HG03571 (cell line): ENCODE measurements around the gene FAR1.
"Not testable (repeated sequence)": the region's sequence is repeated elsewhere in the genome, so short reads cannot be mapped to it uniquely, and the experiment has no call there.

Experiments used
- ATAC-seq: cut with Tn5 transposase; IDR thresholded peaks from one replicate; pipeline ENCODE4 v1.9.1; 2021; ENCODE audit not compliant: unreplicated experiment

FAR1 gene

DNA sequence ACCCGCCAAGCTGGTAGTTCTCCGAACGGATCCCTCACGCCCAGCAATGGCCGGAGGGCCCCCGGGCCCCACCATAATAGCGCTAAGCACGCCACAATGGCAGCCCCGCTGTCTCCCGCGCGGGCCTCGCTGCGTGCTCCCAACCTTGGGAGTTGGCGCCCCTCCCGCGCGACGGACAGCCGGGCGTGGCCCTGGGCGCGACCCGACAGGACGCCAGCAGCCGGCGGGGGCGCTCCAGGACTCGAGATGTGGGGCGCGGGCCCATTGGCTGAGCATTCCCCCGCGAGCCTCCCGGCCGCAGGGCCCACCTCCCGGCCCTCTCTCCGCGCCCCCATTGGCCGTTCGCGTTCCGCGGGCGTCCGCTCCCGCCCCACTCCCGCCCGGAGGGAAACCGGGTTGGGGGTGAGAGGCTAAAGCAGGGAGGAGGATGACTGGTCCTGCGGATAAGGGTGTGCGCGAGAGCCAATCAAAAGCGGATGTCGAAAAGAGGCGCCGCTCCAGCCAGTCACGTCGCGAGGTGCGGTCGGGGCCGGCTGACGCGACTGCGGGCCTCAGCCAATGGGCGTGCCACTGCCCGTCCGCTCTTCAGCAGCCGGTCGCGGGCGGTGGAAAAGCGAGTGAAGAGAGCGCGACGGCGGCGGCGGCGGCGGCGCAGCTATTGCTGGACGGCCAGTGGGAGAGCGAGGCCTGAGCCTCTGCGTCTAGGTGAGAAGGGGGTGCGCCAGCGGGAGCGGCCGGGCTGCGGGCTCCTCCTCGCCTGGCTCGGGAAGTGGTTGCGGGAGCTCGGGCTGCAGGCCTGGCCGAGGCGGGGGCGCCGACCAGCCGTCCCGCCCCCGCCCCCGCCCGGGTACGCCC lies at the start of gene FAR1:
TSS of gene FAR1 (plus strand) at position 567 of the 855 bp plus-strand sequence. CDS start 26,098 bp downstream, outside the sequence.
- ATAC-seq, result peak; percentile 89

GRCh38 chr11:13620063-13620462 lies 48.4 kb upstream of the FAR1 start:
- no peak for ATAC-seq

GRCh38 chr11:13626818-13627217 lies 41.6 kb upstream of the FAR1 start:
- ATAC-seq, result not testable (repeated sequence)

GRCh38 chr11:13628634-13629033 lies 39.8 kb upstream of the FAR1 start:
- ATAC-seq, result not testable (repeated sequence)

DNA sequence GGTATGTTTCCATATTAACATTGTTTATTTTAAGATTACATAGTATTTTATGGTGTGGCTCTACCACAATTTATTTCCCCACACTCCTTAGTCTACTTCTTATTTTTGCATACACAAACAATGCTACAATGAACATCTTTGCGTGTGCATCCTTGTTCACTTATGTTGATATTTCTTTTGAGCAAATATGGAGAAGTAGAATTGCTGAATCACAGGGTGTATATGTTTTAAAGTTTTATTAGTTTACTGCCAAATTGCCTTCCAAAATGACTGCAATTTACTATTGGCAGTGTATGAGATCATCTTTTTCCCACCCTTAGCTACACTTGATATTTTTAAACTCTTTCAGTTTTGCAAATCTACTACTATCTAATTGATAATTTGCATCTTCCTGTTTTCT lies 38.7 kb upstream of the FAR1 start:
- ATAC-seq, result no peak

DNA sequence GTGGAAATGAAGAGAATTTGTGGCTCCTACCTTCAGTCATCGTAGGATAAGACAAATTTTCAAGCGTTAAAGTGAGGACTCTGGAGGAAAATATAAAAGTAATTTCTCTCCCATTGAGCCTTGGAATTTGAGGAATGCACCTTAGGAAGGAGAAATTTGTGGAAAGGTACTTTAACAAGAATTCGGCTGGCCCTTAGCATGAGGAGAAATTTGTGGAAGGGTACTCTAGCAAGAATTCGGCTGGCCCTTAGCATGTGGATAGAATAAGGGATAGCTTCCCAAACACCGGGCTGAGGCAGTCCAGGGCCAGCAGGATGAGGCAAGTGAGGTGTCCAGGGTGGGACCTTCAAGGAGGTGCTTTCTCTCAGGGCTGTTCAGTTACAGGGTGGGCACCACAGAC lies 33.2 kb upstream of the FAR1 start:
- no peak for ATAC-seq

DNA sequence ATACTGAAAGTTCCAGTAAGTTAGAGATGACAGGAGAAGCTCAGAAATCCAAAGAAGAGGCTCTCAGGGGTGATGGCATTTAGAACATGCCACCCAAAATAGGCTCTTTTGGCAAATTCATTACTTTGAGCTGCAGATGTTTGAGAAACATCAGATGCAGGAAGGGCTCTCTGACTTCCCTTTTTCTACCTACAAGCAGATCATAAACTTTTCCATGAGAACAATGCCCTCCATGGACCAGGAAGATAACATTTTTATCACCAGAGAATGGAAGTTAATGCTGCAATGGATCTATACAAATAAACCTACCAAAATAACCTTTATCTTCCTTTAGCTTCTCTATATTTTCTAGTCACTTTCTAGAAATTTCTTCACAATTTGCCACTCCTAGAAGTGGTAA lies 32.7 kb upstream of the FAR1 start:
- no peak for ATAC-seq

DNA sequence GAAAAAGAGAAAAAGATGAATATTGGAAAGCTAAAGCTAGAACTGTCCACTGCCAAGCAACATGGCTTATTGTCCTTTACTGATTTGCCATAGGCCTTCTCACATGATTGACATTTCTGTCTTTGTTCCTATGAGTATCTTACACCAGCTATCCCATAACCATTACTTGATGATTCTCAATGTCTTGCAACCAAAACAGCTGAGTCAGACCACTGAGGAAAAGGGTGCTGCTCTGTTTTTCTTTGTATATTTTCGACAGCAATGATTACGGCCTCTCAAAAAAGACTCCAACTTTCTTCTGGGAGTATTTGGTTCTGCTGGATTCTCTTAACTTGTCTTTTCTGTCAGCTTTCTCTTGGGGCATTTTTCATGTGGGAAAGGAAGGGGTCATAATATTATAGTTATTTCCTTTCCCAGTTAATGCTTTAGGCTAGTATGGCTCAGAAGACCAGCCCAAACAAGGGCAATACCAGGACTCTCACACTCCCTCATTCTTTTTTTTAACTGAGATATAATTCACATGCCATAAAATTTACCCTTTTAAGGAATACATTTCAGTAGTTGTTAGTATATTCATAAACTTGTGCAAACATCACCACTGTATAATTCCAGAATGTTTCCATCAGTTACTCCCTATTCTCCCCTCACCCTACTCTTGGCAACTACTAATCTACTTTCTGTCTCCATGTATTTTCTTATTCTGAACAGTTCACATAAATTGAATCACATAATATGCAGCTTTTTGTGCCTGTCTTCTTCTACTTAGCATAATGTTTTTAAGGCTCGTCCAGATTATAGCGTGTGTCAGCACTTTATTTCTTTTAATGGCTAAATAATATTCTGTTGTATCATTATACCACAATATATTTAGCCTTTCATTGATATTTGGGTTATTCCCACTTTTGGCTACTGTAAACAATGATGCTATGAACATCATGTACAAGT lies 31.1 kb upstream of the FAR1 start:
- no peak for ATAC-seq

- ATAC-seq, result no peak
Measured at GRCh38 chr11:13638422-13638821, 30.0 kb upstream of the FAR1 start.

GRCh38 chr11:13644997-13645687 lies 23.3 kb upstream of the FAR1 start:
- ATAC-seq, result no peak

GRCh38 chr11:13647391-13647790 lies 21.1 kb upstream of the FAR1 start:
- ATAC-seq, result no peak

- no peak for ATAC-seq
Measured at GRCh38 chr11:13649619-13650018, 18.8 kb upstream of the FAR1 start.

DNA sequence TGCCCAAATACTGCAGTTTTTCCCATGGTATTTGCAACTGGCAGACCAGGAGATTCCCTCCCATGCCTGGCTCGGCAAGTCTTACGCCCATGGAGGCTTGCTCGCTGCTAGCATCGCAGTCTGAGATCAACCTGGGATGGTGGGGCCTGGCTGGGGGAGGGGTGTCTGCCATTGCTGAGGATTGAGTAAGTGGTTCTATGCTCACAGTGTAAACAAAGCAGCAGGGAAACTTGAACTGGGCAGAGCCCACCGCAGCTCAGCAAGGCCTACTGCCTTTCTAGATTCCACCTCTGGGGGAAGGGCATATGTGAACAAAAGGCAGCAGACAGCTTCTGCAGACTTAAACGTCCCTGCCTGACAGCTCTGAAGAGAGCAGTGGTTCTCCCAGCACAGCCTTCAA lies 17.0 kb upstream of the FAR1 start:
- ATAC-seq, result not testable (repeated sequence)

DNA sequence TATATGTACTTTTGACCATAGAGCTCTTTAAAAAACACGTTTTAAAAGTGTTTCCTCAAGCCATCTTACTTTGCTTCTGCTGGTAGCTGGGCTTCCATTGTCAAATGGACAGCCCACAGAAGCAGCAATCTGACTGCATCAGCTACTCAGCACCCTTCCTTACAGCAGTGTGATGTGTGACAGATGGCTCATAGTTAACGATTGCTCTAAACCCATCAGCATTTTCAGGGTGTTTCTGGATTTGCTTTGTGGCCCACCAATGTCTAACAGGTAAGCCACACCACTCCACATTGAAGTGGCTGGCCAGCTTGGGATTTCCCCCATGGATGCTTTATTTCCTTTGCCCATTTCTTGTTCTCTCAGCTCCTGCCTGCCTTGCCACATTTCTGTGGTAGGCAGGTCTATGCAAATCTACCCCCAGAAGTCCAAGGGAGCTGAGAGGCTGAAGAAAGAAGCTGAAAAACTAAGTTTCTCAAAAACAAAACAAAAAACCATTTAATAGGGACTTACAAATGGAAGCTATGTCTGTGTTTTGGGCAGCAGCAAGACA lies 7.3 kb upstream of the FAR1 start:
- no peak for ATAC-seq

- ATAC-seq, result no peak
Measured at GRCh38 chr11:13663631-13664071, 4.8 kb upstream of the FAR1 start.

DNA sequence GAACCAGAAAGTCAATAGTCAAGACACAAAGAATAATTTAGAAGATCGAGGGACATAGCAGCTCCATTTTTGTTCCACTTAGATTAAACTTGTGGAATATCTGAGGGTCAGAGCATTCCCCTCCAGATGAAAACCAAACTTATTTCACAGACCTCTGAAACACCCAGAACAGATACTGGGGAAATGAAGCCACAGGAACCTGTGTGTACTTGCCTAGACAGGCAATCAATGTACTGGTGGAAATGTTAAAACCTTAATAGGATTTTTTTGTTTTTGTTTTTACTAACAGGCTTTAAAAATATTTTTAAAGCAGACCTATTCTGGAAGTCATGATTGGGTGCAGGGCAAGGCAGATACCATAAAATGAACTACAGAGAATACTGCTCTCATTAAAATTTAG lies 4.1 kb upstream of the FAR1 start:
- ATAC-seq, result no peak

DNA sequence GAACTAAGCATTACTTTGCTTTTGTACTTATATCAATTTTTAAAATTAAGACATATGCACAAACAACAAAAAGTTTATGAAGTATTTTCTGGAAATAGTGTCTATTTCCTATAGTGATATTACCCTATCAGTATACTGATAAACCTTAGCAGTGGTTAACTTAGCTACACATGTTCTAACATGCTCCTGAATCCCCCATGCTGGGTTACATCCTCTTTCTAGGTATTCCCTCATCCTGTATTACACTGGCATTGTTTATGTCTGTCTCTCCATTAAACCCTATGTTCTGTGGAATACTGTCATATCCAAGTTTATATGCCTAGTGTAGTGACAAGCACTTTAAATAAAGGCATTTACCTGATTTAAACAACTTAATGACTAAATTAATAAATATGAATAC lies 1.8 kb upstream of the FAR1 start:
- ATAC-seq, result no peak

DNA sequence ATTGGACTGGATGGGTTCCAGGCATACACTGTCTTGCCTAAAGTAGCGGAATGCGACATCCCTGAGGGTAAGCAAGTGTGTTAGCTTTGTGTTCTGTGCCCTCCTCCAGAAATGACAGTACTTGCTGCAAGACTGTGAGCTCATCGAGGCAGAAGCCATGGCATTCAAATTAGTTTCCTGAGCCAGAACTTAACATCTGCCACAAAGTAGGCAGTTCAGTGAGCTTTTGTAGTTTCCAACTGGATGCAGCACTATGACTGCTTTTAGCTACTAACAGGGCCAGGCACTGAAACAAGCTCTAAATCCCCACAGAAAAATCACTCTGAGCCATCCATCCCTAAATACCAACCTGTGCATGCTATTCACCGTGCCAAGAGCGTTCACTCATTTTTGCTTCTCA lies 1.2 kb upstream of the FAR1 start:
- no peak for ATAC-seq

GRCh38 chr11:13667795-13668101 lies 720 bp upstream of the FAR1 start:
- ATAC-seq, result no peak

GRCh38 chr11:13668957-13669521 lies 571 bp downstream of the FAR1 start:
- ATAC-seq, result peak; percentile 13
